NT2/D1 (cell line): Measurements from ENCODE around the gene SEC23A.

Experiments used
- YY1 ChIP-seq: IDR thresholded peaks from 2 replicates; pipeline ENCODE4 v1.6.1; 2011; ENCODE audit not compliant: insufficient read length, insufficient read depth
- ZNF274 ChIP-seq: IDR thresholded peaks from 2 replicates; pipeline ENCODE4 v1.6.1; 2011; ENCODE audit warnings: mild to moderate bottlenecking, low read depth, low read length

DNA sequence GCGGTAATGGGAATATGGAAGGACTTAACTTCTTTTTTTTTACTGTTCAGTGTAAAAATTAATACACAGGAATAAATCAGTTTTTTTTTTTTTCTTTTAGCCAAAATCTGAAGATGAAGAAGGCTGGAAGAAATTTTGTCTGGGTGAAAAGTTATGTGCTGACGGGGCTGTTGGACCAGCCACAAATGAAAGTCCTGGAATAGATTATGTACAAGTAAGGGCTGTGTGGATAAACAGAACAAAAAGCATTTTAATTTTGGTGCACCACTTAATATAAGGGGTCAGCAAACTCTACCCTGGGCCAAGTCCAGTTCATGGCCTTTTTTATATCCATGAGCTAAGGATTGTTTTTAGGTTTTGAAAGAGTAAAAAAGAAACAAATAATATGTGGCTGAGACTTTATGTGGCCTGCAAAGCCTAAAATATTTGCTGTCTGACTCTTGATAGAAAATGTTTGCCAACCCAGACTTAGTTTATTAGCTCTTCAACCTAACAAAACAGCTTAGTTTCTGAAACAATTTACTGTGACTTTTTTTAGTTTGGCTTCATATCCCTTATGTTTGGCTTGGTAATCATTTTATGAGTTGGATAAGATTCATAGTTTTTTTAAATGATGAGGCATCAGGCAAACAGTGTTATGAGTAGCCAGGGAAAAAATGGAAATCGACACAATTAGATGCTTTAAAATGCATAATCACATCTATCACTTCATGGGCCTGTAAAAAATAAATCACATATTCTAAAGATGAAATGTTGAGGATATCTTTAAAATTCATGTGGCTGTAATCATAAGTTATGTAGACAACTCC, 19.5 kb upstream of the SEC23A start:
- TF ChIP-seq ZNF274 = no peak
- no peak for TF ChIP-seq YY1
